GM12872 (cell line): Measurements from ENCODE around the gene SNX27.

Experiments used
- TF ChIP-seq, protein P1 (sequence below): IDR thresholded peaks from 3 replicates; pipeline ENCODE4 v1.5.1; 2011; ENCODE audit warnings: low read depth, mild to moderate bottlenecking, low read length, moderate library complexity; ENCODE audit not compliant: insufficient read depth

SNX27 gene

DNA sequence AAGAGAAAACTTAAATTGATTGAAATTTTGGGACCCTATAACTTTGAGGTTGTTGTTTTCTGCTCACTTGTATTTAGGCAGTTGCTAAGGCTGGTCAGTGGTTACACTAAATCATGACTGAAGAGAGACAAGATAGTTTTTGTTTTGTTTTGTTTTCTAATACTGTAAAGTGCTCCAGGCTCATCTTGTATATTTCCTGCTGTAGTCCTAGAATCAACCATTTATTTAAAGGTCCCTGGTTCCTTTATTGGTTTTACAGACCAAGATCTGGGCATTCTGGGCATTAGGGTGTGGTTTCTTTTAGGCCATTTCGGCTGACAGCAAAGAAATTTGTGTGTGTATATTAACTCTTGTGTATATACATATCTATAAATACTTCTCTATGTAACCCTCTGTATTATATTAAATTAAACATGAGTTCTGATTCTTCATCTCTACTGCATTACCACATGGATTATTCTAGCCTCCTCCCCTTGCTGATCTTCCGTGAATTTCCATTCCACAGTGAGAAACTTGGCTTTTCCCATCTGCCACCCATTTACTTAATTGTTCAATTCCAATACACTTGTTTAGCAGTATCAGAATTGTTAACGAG lies 15.0 kb downstream of the SNX27 start:
- TF ChIP-seq, protein P1, sequence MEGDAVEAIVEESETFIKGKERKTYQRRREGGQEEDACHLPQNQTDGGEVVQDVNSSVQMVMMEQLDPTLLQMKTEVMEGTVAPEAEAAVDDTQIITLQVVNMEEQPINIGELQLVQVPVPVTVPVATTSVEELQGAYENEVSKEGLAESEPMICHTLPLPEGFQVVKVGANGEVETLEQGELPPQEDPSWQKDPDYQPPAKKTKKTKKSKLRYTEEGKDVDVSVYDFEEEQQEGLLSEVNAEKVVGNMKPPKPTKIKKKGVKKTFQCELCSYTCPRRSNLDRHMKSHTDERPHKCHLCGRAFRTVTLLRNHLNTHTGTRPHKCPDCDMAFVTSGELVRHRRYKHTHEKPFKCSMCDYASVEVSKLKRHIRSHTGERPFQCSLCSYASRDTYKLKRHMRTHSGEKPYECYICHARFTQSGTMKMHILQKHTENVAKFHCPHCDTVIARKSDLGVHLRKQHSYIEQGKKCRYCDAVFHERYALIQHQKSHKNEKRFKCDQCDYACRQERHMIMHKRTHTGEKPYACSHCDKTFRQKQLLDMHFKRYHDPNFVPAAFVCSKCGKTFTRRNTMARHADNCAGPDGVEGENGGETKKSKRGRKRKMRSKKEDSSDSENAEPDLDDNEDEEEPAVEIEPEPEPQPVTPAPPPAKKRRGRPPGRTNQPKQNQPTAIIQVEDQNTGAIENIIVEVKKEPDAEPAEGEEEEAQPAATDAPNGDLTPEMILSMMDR, result no peak

DNA sequence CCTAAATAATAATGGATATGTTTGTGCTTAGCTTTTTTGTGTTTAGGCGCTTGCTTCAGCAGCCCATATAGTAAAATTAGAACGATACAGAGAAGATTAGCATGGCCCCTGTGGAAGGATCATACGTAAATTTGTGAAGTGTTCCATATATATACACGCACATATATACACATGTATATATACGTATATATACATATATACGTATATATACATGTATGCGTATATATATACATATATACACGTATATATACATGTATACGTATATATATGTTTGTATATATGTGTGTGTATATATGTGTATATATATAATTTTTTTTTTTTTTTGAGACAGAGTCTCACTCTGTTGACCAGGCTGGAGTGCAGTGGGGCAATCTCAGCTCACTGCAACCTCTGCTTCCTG lies 17.4 kb downstream of the SNX27 start:
- TF ChIP-seq, protein P1, result no peak

DNA sequence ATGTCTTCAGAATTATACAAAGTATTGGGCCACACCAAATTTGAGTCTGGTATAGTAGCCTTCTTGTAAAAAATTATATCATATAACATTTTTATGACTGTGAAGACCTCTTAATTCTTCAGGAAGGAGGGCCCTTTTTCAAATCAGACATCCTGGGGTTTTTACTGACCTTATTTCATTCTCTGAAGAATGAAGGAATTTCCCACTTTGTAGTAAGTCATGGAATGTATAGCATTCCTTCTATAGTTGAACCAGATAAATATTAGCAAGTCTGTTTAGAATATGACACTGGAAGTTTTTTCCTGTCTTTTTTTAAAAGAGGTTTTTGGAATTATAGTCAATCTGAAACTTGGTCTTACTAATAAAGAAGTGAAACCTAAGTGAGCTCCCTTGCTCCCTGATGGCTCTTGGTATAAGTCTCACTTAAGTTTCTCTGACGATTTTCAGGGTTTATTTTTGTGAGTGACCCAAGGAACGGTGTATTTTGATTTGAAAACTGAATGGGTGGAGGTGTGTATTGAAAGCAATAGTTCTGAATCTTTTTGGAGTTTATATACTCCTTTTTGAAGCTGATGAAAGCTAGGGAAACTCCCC lies 23.7 kb downstream of the SNX27 start:
- TF ChIP-seq, protein P1, result no peak

DNA sequence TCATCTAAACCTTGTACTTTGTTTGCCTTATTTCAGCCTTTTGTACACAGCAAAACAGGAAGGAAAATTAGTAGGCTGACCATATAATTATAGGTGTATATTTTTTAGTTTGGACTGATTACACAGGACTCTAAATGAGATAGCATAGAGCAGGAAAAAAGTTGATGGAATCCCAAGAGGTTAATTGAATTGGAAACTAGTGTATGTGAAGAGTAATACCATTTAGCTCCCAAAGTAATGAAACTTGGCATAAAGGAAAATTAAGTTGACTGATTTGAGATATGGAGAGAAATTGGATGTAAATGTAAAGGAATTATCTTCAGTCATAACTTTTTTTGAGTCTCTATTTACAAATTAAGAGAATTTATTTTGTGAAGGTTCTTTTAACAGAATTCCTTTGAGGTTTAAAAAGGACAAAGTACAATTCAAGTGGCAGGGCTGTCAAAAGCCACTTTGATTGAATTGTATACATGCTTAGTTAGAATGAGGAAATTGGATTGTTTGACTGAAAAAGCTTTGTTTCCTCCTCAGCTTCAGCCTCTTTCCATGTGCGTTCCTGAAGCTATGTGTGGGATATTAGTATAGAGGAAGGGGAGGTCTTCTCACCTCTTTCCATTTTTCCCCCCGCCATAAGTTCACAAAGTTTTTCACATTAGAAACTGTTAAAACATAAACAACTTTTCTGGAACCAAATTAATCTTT lies 26.4 kb downstream of the SNX27 start:
- TF ChIP-seq, protein P1, result no peak

DNA sequence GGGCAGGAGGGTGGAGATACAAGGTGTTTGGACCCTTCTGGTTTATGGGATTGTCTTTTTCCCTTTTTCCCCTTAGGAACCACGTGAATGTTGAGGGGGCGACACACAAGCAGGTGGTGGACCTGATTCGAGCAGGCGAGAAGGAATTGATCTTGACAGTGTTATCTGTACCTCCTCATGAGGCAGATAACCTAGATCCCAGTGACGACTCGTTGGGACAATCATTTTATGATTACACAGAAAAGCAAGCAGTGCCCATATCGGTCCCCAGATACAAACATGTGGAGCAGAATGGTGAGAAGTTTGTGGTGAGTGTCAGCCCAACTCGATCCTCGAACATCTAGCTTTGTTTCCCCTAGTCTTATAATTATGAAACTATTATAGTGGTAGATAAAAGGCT lies 27.0 kb downstream of the SNX27 start:
- TF ChIP-seq, protein P1, result no peak

DNA sequence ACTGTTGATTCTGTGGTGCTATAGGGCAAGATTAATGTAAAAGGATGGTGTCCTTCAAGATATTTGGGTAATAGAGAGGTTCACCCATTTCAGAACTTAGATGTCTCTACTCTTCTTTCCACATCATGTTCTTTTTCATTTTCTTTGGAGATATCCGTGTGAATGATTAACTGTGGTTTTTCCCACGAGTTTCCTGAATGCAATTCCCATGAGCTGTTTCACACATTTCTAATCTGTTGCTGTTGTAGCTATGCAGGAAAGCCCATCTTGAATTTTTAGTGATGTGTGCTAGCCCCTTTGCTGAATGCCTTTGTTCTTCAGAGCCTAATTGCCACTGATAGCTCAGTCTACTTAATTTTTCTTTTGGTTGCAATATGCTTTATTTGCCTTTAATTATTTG lies 27.6 kb downstream of the SNX27 start:
- TF ChIP-seq, protein P1, result no peak

DNA sequence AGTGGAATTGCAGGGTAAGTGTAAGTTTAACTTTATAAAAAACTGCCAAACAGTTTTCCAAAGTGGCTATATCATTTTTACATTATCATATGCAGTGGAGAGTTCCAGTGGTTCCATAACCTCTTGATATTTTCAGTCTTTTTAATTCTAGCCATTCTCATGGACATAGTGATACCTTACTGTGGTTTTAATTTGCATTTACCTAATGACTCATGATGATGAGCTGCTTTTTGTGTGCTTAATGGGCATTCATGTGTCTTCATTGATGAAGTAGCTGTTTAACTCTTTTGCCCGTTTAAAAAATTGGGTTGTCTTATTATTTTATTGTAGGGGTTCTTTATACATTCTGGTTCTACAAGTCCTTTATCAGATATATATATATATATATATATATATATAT lies 29.4 kb downstream of the SNX27 start:
- TF ChIP-seq, protein P1, result no peak
